HCT116 (cell line): ENCODE data around the gene COL9A3.

ENCODE experiments used
- CEBPB ChIP-seq: IDR thresholded peaks from 2 replicates; pipeline ENCODE4 v1.6.1; 2012; ENCODE audit warnings: low read depth
- EZH2 ChIP-seq: fragments of 200-600 bp; sonication (generic); IDR thresholded peaks from 2 replicates; pipeline ENCODE4 v1.6.1; 2017; ENCODE audit warnings: antibody characterized with exemption, mixed run types
- JUND ChIP-seq: IDR thresholded peaks from 2 replicates; pipeline ENCODE4 v1.6.1; 2012
- MAX ChIP-seq: IDR thresholded peaks from 2 replicates; pipeline ENCODE4 v1.6.1; 2012
- POLR2A ChIP-seq: IDR thresholded peaks from 2 replicates; pipeline ENCODE4 v1.7.0; 2011; ENCODE audit warnings: borderline replicate concordance; ENCODE audit not compliant: insufficient read depth, insufficient read length; ENCODE audit errors: extremely low read depth
- POLR2AphosphoS5 ChIP-seq: IDR thresholded peaks from 2 replicates; pipeline ENCODE4 v1.6.1; 2011; ENCODE audit warnings: mild to moderate bottlenecking, low read depth, low read length, moderate library complexity
- REST ChIP-seq: IDR thresholded peaks from 2 replicates; pipeline ENCODE4 v1.6.1; 2012; ENCODE audit warnings: low read depth
- SP1 ChIP-seq: IDR thresholded peaks from 2 replicates; pipeline ENCODE4 v1.6.1; 2012; ENCODE audit warnings: low read depth
- TCF7L2 ChIP-seq: IDR thresholded peaks from 2 replicates; pipeline ENCODE4 v1.7.0; 2011; ENCODE audit warnings: borderline replicate concordance, inconsistent platforms; ENCODE audit not compliant: insufficient read depth, insufficient read length; ENCODE audit errors: extremely low read depth
- YY1 ChIP-seq: IDR thresholded peaks from 2 replicates; pipeline ENCODE4 v1.6.1; 2011; ENCODE audit warnings: low read length, low read depth, moderate library complexity, mild to moderate bottlenecking; ENCODE audit not compliant: insufficient replicate concordance; ENCODE audit errors: extremely low read depth
- TF ChIP-seq, protein P1 (sequence below), 3 experiments: fragments of 200-600 bp in 1 of 3; sonication (generic) in 1 of 3; IDR thresholded peaks in 2 of 3; conservative IDR thresholded peaks in 1 of 3; 2 replicates each; pipeline ENCODE4 v1.5.1; 2012 to 2017; ENCODE audit warnings: low read depth in 2 of 3, low read length in 2 of 3, antibody characterized with exemption in 1 of 3, borderline replicate concordance in 1 of 3, control low read depth in 1 of 3, mild to moderate bottlenecking in 1 of 3, mixed read lengths in 1 of 3, mixed run types in 1 of 3, moderate library complexity in 1 of 3; ENCODE audit not compliant: insufficient read depth in 1 of 3

- TF ChIP-seq POLR2AphosphoS5 (no peak), SP1 (no peak), YY1 (no peak), POLR2A (no peak), EZH2 (no peak), CEBPB (no peak), JUND (no peak), MAX (no peak), TCF7L2 (no peak), REST (no peak)
- TF ChIP-seq, protein P1, sequence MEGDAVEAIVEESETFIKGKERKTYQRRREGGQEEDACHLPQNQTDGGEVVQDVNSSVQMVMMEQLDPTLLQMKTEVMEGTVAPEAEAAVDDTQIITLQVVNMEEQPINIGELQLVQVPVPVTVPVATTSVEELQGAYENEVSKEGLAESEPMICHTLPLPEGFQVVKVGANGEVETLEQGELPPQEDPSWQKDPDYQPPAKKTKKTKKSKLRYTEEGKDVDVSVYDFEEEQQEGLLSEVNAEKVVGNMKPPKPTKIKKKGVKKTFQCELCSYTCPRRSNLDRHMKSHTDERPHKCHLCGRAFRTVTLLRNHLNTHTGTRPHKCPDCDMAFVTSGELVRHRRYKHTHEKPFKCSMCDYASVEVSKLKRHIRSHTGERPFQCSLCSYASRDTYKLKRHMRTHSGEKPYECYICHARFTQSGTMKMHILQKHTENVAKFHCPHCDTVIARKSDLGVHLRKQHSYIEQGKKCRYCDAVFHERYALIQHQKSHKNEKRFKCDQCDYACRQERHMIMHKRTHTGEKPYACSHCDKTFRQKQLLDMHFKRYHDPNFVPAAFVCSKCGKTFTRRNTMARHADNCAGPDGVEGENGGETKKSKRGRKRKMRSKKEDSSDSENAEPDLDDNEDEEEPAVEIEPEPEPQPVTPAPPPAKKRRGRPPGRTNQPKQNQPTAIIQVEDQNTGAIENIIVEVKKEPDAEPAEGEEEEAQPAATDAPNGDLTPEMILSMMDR (IDR thresholded peaks at IDR 0.05 in 2 of 3, conservative IDR thresholded peaks at IDR 0.05 in 1 of 3; ENCODE audit: borderline replicate concordance in 1 of 3, insufficient read depth in 1 of 3, low read depth in 2 of 3, low read length in 2 of 3), result no peak
These were observed 61.6 kb downstream of the COL9A3 start for GRCh38 chr20:62878244-62879038.
